Measurements from ENCODE around the gene PCDH9.
"Not testable (repeated sequence)": the region's sequence is repeated elsewhere in the genome, so short reads cannot be mapped to it uniquely, and the experiment has no call there.

Gene PCDH9

GRCh38 chr13:66640231-66640630 lies 589.9 kb downstream of the PCDH9 start:
- H3K9me3 Mint-ChIP-seq = no peaks in the 10 kb centered on the region
- no peak overlapping the region for H3K27ac Mint-ChIP-seq
- H3K36me3 Mint-ChIP-seq (ENCODE audit: low read depth) = no peaks in the 10 kb centered on the region
- no peaks in the 10 kb centered on the region for H3K4me1 Mint-ChIP-seq (ENCODE audit: low read depth)
- no peaks in the 10 kb centered on the region for H3K27me3 Mint-ChIP-seq
- no peak overlapping the region for H3K4me3 Mint-ChIP-seq
- intact Hi-C loops (cut with micrococcal nuclease) = no loop called here

DNA sequence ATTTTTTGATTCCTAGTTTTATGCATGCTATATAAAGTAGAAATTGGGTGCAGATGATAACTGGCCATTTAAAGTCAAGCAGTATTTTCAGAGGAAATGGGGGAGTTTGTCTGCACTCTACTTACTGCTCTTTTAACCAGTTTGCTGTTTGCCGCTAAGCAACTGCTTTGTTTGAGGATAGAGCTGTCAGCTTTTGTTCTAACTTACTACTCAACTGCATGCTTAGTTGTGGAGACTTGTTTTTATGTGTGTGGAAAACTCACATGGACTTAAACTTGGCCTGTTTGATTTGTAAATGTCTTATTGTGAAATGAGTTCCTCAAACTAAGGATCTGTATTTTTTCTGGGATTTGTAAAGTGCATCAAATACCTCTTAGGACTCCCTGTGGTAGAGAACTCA lies 591.1 kb downstream of the PCDH9 start:
- Mint-ChIP-seq H3K36me3 (ENCODE audit: low read depth) (no peaks in the 10 kb centered on the region), H3K27me3 (no peaks in the 10 kb centered on the region), H3K9me3 (no peaks in the 10 kb centered on the region), H3K4me1 (ENCODE audit: low read depth) (no peaks in the 10 kb centered on the region), H3K4me3 (no peak overlapping the region), H3K27ac (no peak overlapping the region)
- intact Hi-C loops (cut with micrococcal nuclease) = no loop called here

DNA sequence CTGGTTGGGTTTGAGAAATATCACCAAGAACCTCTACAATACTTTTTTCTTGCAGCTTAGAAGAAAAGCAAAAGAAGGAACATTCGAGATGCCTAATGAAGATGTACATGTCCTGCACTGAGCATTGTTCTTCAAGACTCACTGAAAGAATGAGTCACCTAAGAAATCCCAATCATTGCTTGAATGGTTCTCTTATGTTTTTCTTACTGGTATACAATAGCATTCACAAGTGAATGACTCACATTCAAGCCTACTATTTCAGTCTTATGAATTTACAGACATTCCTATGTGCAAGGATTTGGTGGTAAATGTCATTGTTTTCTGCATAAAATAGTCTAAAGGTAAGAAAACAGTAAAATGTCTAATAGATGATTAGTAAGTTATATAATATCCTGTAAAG lies 594.6 kb downstream of the PCDH9 start:
- Mint-ChIP-seq H3K9me3 (no peaks in the 10 kb centered on the region), H3K36me3 (ENCODE audit: low read depth) (no peaks in the 10 kb centered on the region), H3K4me1 (ENCODE audit: low read depth) (no peaks in the 10 kb centered on the region), H3K27me3 (no peaks in the 10 kb centered on the region), H3K4me3 (no peak overlapping the region), H3K27ac (no peak overlapping the region)
- intact Hi-C loops (cut with micrococcal nuclease) = no loop called here

- Mint-ChIP-seq H3K4me3 (no peak overlapping the region), H3K9me3 (no peaks in the 10 kb centered on the region), H3K36me3 (ENCODE audit: low read depth) (no peaks in the 10 kb centered on the region), H3K27me3 (no peaks in the 10 kb centered on the region), H3K27ac (no peak overlapping the region), H3K4me1 (ENCODE audit: low read depth) (no peaks in the 10 kb centered on the region)
- intact Hi-C loops (cut with micrococcal nuclease) = no loop called here
Measured at GRCh38 chr13:66634384-66634783, 595.8 kb downstream of the PCDH9 start.

DNA sequence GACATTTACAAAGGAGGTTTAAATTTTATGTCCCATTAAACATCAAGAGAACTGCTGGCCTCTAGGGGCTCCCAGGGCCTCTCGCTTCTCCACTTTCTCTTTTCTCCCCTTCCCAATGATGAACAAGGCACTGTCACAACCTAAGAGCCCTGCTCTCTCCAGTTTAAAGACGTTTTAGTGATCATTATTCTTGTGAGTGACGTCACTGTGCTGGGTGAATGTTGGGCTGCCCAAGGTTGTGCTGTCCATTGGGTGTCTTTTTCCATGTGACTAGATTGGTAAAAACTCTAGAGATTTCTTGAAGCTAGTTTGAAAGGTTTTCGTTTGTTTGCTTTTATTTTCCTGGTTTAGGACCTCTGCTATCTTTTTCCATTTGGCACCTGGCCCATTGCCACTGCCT lies 602.6 kb downstream of the PCDH9 start:
- intact Hi-C loops (cut with micrococcal nuclease) = no loop called here

GRCh38 chr13:66624302-66624701 lies 605.8 kb downstream of the PCDH9 start:
- Mint-ChIP-seq H3K4me1 (ENCODE audit: low read depth) (no peaks in the 10 kb centered on the region), H3K27ac (no peak overlapping the region), H3K4me3 (no peak overlapping the region), H3K9me3 (peaks cover 21% of the 10 kb centered on the region), H3K36me3 (ENCODE audit: low read depth) (no peaks in the 10 kb centered on the region), H3K27me3 (no peaks in the 10 kb centered on the region)
- intact Hi-C loops (cut with micrococcal nuclease) = no loop called here

More for the DNA sequence above, 602.6 kb downstream of the PCDH9 start:
- H3K4me1 Mint-ChIP-seq (ENCODE audit: low read depth) = no peaks in the 10 kb centered on the region
- H3K27ac Mint-ChIP-seq = no peak overlapping the region
- no peaks in the 10 kb centered on the region for H3K27me3 Mint-ChIP-seq
- H3K4me3 Mint-ChIP-seq = no peak overlapping the region
- H3K36me3 Mint-ChIP-seq (ENCODE audit: low read depth) = no peaks in the 10 kb centered on the region
- H3K9me3 Mint-ChIP-seq = peaks cover 17% of the 10 kb centered on the region

GRCh38 chr13:66623129-66623820 lies 606.9 kb downstream of the PCDH9 start:
- Mint-ChIP-seq H3K27ac (no peak overlapping the region), H3K27me3 (no peaks in the 10 kb centered on the region), H3K4me1 (ENCODE audit: low read depth) (no peaks in the 10 kb centered on the region), H3K9me3 (peaks cover 21% of the 10 kb centered on the region), H3K36me3 (ENCODE audit: low read depth) (no peaks in the 10 kb centered on the region), H3K4me3 (no peak overlapping the region)
- intact Hi-C loops (cut with micrococcal nuclease) = no loop called here

- not testable (repeated sequence) for H3K4me1 Mint-ChIP-seq (ENCODE audit: low read depth)
Measured at GRCh38 chr13:66621906-66622447, 608.2 kb downstream of the PCDH9 start.

DNA sequence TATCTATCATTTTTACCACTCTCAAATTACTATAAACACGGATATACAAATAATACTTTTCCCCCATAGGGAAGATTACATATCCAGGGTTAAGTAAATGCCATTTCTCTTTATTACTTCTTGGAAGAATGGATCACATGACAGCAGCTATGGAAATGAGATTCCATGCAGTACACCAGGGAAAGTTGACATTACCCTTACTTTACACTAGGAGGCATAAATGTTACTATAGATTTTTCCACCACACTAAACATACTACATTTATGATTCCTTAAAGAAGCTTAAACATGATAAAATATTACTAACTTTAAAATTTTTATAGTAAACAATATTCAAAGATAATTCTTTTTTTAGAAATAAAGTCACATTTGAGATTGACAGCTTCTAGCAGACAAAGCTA lies 611.4 kb downstream of the PCDH9 start:
- Mint-ChIP-seq H3K4me1 (ENCODE audit: low read depth) (no peaks in the 10 kb centered on the region), H3K27me3 (no peaks in the 10 kb centered on the region), H3K9me3 (peaks cover 22% of the 10 kb centered on the region), H3K27ac (no peak overlapping the region), H3K4me3 (no peak overlapping the region), H3K36me3 (ENCODE audit: low read depth) (no peaks in the 10 kb centered on the region)
- intact Hi-C loops (cut with micrococcal nuclease) = no loop called here

More at GRCh38 chr13:66621906-66622447, 608.2 kb downstream of the PCDH9 start:
- H3K4me3 Mint-ChIP-seq; H3K36me3 Mint-ChIP-seq (ENCODE audit: low read depth); H3K27me3 Mint-ChIP-seq; H3K27ac Mint-ChIP-seq; intact Hi-C loops (cut with micrococcal nuclease): not testable (repeated sequence)
- H3K9me3 Mint-ChIP-seq = peaks cover 21% of the 10 kb centered on the region

DNA sequence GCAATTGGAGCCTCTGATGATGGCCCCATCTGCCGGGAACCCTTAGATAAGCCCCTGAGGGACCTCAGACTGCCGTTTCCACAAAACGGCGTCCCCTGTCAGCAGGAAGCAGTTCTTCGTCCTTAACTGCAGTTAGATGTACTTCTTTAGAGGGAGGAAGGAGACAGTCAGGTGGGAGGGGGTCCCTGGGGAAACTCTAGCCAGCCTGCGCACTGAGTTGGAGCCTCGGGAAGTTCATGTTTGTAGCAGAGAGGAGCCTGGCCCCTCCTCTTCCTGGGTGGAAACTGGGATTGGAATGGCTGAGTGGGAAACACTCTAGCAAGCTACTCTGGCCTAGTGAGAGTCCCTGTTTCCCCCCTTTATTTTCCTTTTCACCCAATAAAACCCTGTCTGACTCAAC lies 612.4 kb downstream of the PCDH9 start:
- H3K27ac Mint-ChIP-seq = no peak overlapping the region
- H3K27me3 Mint-ChIP-seq = no peaks in the 10 kb centered on the region
- H3K9me3 Mint-ChIP-seq = peaks cover 16% of the 10 kb centered on the region
- no peaks in the 10 kb centered on the region for H3K36me3 Mint-ChIP-seq (ENCODE audit: low read depth)
- intact Hi-C loops (cut with micrococcal nuclease) = no loop called here
- H3K4me3 Mint-ChIP-seq = no peak overlapping the region
- no peaks in the 10 kb centered on the region for H3K4me1 Mint-ChIP-seq (ENCODE audit: low read depth)

DNA sequence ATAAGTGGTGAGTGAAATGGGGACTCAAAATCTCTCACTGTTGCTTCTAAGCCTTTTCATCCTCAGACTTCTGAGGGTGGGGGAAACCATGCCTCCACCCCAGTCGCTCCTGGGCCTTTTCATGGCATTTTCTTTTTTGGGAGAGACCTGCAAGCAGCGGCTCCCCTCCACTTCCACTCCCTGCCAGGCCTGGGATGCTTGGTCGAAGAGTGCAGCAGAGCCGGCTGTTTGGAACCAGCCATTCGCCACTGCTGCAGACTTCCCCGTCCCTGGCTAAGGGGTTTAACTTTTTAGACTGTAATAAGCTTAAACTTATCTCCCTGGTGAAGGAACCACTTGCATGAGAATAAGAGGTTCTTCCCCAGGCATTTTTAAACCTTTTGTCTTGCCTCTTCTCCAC lies 617.2 kb downstream of the PCDH9 start:
- Mint-ChIP-seq H3K36me3 (ENCODE audit: low read depth) (no peaks in the 10 kb centered on the region), H3K4me1 (ENCODE audit: low read depth) (no peaks in the 10 kb centered on the region), H3K27ac (no peak overlapping the region), H3K4me3 (no peak overlapping the region), H3K9me3 (peaks cover 9% of the 10 kb centered on the region), H3K27me3 (no peaks in the 10 kb centered on the region)
- intact Hi-C loops (cut with micrococcal nuclease) = no loop called here

GRCh38 chr13:66586489-66586888 lies 643.6 kb downstream of the PCDH9 start:
- Mint-ChIP-seq H3K4me3 (no peak overlapping the region), H3K27me3 (no peaks in the 10 kb centered on the region), H3K36me3 (ENCODE audit: low read depth) (no peaks in the 10 kb centered on the region), H3K27ac (no peak overlapping the region), H3K9me3 (no peaks in the 10 kb centered on the region), H3K4me1 (ENCODE audit: low read depth) (peaks cover 10% of the 10 kb centered on the region)
- intact Hi-C loops (cut with micrococcal nuclease) = no loop called here

- intact Hi-C loops (cut with micrococcal nuclease) = no loop called here
- no peak overlapping the region for H3K4me3 Mint-ChIP-seq
- H3K27ac Mint-ChIP-seq = no peak overlapping the region
Measured at GRCh38 chr13:66585669-66586203, 644.4 kb downstream of the PCDH9 start.

GRCh38 chr13:66581675-66582074 lies 648.5 kb downstream of the PCDH9 start:
- no peaks in the 10 kb centered on the region for H3K9me3 Mint-ChIP-seq
- intact Hi-C loops (cut with micrococcal nuclease) = no loop called here
- H3K27ac Mint-ChIP-seq = no peak overlapping the region
- H3K4me1 Mint-ChIP-seq (ENCODE audit: low read depth) = peaks cover 10% of the 10 kb centered on the region
- no peaks in the 10 kb centered on the region for H3K36me3 Mint-ChIP-seq (ENCODE audit: low read depth)
- no peak overlapping the region for H3K4me3 Mint-ChIP-seq
- H3K27me3 Mint-ChIP-seq = no peaks in the 10 kb centered on the region

More at GRCh38 chr13:66585669-66586203, 644.4 kb downstream of the PCDH9 start:
- Mint-ChIP-seq H3K36me3 (ENCODE audit: low read depth) (no peaks in the 10 kb centered on the region), H3K9me3 (no peaks in the 10 kb centered on the region), H3K4me1 (ENCODE audit: low read depth) (peaks cover 10% of the 10 kb centered on the region), H3K27me3 (no peaks in the 10 kb centered on the region)

GRCh38 chr13:66578305-66578704 lies 651.8 kb downstream of the PCDH9 start:
- Mint-ChIP-seq H3K4me1 (ENCODE audit: low read depth) (no peaks in the 10 kb centered on the region), H3K27ac (no peak overlapping the region), H3K9me3 (peaks cover 9% of the 10 kb centered on the region), H3K27me3 (no peaks in the 10 kb centered on the region), H3K4me3 (no peak overlapping the region), H3K36me3 (ENCODE audit: low read depth) (no peaks in the 10 kb centered on the region)
- intact Hi-C loops (cut with micrococcal nuclease) = no loop called here

Measured in dendritic cell treated with granulocyte-macrophage colony-stimulating factor and Interleukin-4, amounts not matched to agents 40 ng/mL and 50 ng/mL, for 4 days (primary cell).